ENCODE results near the gene CBLC.

GRCh38 chr19:44740351-44740824 lies 37.3 kb upstream of the CBLC start:
- no peak for TF ChIP-seq REST (IDR thresholded peaks at IDR 0.05; ENCODE audit: borderline replicate concordance)
- no peak for TF ChIP-seq CTCF (IDR thresholded peaks at IDR 0.05; ENCODE audit: poor library complexity, severe bottlenecking)
- TF ChIP-seq RAD21 (conservative IDR thresholded peaks at IDR 0.05), result no peak
- no peak for TF ChIP-seq EZH2 (IDR thresholded peaks at IDR 0.05; ENCODE audit: borderline replicate concordance, insufficient read depth, low read length, poor library complexity, severe bottlenecking)
- TF ChIP-seq MXI1 (conservative IDR thresholded peaks at IDR 0.05; ENCODE audit: poor library complexity, severe bottlenecking), result no peak

All from neural cell (in vitro differentiated cells).